ENCODE results near the gene VSTM5. TPM values are rescaled to one million over a fixed set of nuclear protein-coding genes. Genes with fewer than 3 reads are reported as not detected.

The VSTM5 gene
- total RNA-seq, 1 experiment from 2014 or later: not detected

- no peak for TF ChIP-seq ZBTB33 (IDR thresholded peaks at IDR 0.05; ENCODE audit: extremely low read depth, insufficient replicate concordance, low read length)
- TF ChIP-seq MAX (IDR thresholded peaks at IDR 0.05): no peak
- no peak for TF ChIP-seq JUND (IDR thresholded peaks at IDR 0.05)
- no peak for TF ChIP-seq RAD21 (IDR thresholded peaks at IDR 0.05; ENCODE audit: low read depth)
Measured at GRCh38 chr11:93857413-93858120, 7.1 kb upstream of the VSTM5 start (continued).

GRCh38 chr11:93852242-93852641 is 1.8 kb upstream of the VSTM5 start:
- ChIA-PET POLR2A (no interaction called here), CTCF (no interaction called here), RAD21 (ENCODE audit: low non-redundant PET in 1 of 2, low total read pairs in 2 of 2, uncharacterized antibody in 2 of 2, unreplicated experiment in 2 of 2) (no interaction called here)
- BruUV-seq (replicated peaks): no TSS peak
- no peaks in the 10 kb centered on the region for H4K20me1 ChIP-seq (ENCODE audit: insufficient read depth)
- DNase-seq (ENCODE audit: low read depth, low spot score) (no peak), ATAC-seq (no peak)
- H3K9ac ChIP-seq (ENCODE audit: low read length): no peak overlapping the region
- no peak overlapping the region for H3K27ac ChIP-seq (ENCODE audit: low read depth, low read length)
- H3K9me3 ChIP-seq (ENCODE audit: control insufficient read depth in 1 of 2, insufficient read depth in 1 of 2, low read depth in 1 of 2, low read length in 2 of 2): no peaks in the 10 kb centered on the region
- no peak overlapping the region for H2AFZ ChIP-seq (ENCODE audit: low read depth, low read length, poor library complexity, severe bottlenecking)
- H3K36me3 ChIP-seq (ENCODE audit: control insufficient read depth in 1 of 2, insufficient read depth in 2 of 2, low read length in 2 of 2): no peaks in the 10 kb centered on the region
- H3K27me3 ChIP-seq (ENCODE audit: insufficient read depth, low read length): no peaks in the 10 kb centered on the region
- intact Hi-C loops (cut with micrococcal nuclease): no loop called here
- H3K4me1 ChIP-seq (ENCODE audit: control insufficient read depth in 1 of 2, insufficient read depth in 2 of 2, low read length in 2 of 2): no peaks in the 10 kb centered on the region
- no peaks in the 10 kb centered on the region for H3K79me2 ChIP-seq (ENCODE audit: insufficient read depth, low read length)
- H3K4me3 ChIP-seq (replicated peaks in 1 of 2; ENCODE audit: low read depth in 1 of 2, low read length in 2 of 2): no peak overlapping the region
- TF ChIP-seq ZFX (IDR thresholded peaks at IDR 0.05) (no peak), ELF1 (IDR thresholded peaks at IDR 0.05; ENCODE audit: borderline replicate concordance, low read depth) (no peak), EZH2phosphoT487 (IDR thresholded peaks at IDR 0.05; ENCODE audit: borderline replicate concordance) (no peak), POLR2AphosphoS5 (IDR thresholded peaks at IDR 0.05; ENCODE audit: low read depth, low read length) (no peak), SIN3A (IDR thresholded peaks at IDR 0.05; ENCODE audit: low read depth) (no peak), EGR1 (IDR thresholded peaks at IDR 0.05; ENCODE audit: low read depth) (no peak), FOSL1 (IDR thresholded peaks at IDR 0.05; ENCODE audit: low read depth) (no peak), JUND (IDR thresholded peaks at IDR 0.05) (no peak), YY1 (IDR thresholded peaks at IDR 0.05; ENCODE audit: extremely low read depth, insufficient replicate concordance, low read depth, low read length) (no peak)
- H3K4me2 ChIP-seq (ENCODE audit: low read length): no peak overlapping the region
- H3K9me2 ChIP-seq (ENCODE audit: insufficient read depth): no peaks in the 10 kb centered on the region

Data from HCT116 (cell line).